Measurements from ENCODE around the gene TAF15. TPM values are rescaled to one million over a fixed set of nuclear protein-coding genes. Genes with fewer than 3 reads are reported as not detected.

TAF15 gene
- total RNA-seq, 2 donors from 2014 or later, result 35.7 to 91.1 TPM

DNA sequence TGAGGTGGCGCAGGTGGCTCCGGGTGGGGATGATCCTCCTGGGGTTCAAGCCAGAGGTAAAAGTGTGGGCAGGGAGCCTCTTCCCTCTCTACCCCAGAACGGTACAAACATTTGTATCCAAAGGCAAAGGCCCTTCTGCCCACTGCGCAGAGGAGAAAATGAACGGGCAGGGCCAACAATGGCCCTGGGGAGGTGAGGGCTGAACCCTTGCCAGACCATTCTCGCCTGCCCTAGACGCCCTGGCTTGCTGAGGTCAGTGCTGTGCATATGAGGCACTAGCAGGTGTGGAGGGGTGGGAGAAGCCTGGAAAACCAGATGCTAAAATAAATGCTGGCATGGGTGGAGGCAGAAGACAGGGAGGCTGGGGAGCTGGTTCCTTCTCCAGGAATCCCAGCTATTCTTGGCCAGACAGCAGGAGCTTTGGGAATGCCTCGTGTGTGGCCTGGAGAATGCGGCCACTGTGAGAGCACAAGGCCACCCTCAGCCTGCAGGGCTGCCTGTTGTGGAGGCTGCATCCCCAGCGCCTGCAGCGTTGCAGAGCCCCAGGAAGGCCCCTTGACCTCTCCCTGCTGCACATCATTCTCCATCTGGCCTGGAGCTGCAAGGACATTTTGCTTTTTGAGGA lies 44.1 kb upstream of the TAF15 start:
- H3K4me3 ChIP-seq, result no peak overlapping the region
- ATAC-seq (ENCODE audit: insufficient number of reproducible peaks, low FRiP score, low read depth), result no peak
- peaks cover 6 to 7% of the 10 kb centered on the region in 2 donors for H3K4me1 ChIP-seq (ENCODE audit: control insufficient read depth in 1 of 2, low read depth in 2 of 2)
- no peaks in the 10 kb centered on the region for H3K9me3 ChIP-seq
- no peaks in the 10 kb centered on the region for H3K27me3 ChIP-seq (replicated peaks; ENCODE audit: insufficient read depth)
- H3K27ac ChIP-seq, result peak overlapping the region in 1 of 2 donors; percentile 2
- DNase-seq (ENCODE audit: low spot score), result no peak
- H3K36me3 ChIP-seq, result no peaks in the 10 kb centered on the region
- TF ChIP-seq, protein P1, sequence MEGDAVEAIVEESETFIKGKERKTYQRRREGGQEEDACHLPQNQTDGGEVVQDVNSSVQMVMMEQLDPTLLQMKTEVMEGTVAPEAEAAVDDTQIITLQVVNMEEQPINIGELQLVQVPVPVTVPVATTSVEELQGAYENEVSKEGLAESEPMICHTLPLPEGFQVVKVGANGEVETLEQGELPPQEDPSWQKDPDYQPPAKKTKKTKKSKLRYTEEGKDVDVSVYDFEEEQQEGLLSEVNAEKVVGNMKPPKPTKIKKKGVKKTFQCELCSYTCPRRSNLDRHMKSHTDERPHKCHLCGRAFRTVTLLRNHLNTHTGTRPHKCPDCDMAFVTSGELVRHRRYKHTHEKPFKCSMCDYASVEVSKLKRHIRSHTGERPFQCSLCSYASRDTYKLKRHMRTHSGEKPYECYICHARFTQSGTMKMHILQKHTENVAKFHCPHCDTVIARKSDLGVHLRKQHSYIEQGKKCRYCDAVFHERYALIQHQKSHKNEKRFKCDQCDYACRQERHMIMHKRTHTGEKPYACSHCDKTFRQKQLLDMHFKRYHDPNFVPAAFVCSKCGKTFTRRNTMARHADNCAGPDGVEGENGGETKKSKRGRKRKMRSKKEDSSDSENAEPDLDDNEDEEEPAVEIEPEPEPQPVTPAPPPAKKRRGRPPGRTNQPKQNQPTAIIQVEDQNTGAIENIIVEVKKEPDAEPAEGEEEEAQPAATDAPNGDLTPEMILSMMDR (IDR thresholded peaks at IDR 0.05), result no peak

DNA sequence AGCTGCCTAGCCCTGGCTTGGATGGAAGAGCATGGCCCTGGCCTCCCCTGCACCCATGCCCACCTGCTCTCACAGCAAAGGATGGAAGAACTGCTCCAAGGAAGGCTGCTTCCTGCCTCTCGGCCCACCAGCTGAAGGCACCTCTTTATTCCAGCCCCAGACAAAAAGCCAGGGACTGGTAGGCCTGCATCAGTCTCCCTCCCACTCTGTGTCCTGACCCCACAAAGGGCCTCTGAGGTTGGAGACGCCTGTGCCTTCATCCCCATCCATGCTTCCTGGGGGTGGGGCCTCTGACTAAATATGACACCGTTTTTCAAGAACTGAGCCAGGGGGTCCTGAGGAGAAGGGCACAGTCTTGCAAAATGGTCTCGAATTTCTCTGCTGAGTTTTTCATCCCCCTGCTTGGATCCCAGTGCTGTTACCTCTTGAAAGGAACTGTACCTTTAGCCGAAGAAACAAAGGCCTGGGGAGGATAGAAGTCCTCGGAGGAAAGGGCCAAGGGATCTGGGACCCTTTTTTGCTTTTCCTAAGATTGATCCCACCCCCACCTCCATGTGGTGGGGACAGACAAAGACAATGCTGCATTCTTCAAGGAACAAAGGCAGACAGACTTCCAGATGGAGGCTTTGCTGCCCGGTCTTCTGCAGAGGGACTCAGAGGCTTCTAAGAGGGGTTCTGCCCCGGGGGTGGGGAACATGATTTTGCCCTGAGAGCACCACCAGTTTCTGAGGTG lies 43.4 kb upstream of the TAF15 start:
- H3K4me1 ChIP-seq (ENCODE audit: control insufficient read depth in 1 of 2, low read depth in 2 of 2), result peaks cover 6 to 7% of the 10 kb centered on the region in 2 donors
- DNase-seq (ENCODE audit: low spot score), result no peak
- no peak overlapping the region for H3K4me3 ChIP-seq
- H3K27me3 ChIP-seq (replicated peaks; ENCODE audit: insufficient read depth), result no peaks in the 10 kb centered on the region
- TF ChIP-seq, protein P1 (IDR thresholded peaks at IDR 0.05), result no peak
- no peaks in the 10 kb centered on the region for H3K9me3 ChIP-seq
- no peaks in the 10 kb centered on the region for H3K36me3 ChIP-seq
- H3K27ac ChIP-seq, result no peak overlapping the region
- ATAC-seq (ENCODE audit: insufficient number of reproducible peaks, low FRiP score, low read depth), result no peak

DNA sequence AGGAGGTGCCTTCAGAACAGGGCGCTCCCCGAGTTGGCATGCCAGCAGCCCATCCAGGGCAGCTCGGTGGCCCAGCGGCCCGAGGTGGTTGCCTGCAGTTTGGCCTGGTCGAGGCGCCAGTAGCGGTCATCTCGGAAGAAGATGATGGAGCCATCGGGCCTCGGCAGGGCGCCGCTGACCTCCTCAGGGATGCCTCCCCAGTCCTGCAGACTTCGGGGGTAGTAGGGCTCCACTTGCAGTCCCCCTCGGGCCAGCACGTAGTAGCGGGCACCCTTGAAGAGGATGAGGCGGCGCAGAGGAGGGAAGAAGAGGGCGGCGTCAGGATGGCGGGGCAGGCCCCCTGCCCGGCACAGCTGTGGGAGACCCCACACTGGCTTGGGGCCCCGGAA lies 42.8 kb upstream of the TAF15 start:
- Histone ChIP-seq H3K4me1 (ENCODE audit: control insufficient read depth in 1 of 2, low read depth in 2 of 2) (peaks cover 6 to 7% of the 10 kb centered on the region in 2 donors), H3K27ac (no peak overlapping the region), H3K4me3 (no peak overlapping the region), H3K36me3 (no peaks in the 10 kb centered on the region), H3K27me3 (replicated peaks; ENCODE audit: insufficient read depth) (no peaks in the 10 kb centered on the region), H3K9me3 (no peaks in the 10 kb centered on the region)
- TF ChIP-seq, protein P1 (IDR thresholded peaks at IDR 0.05), result no peak
- ATAC-seq (ENCODE audit: insufficient number of reproducible peaks, low FRiP score, low read depth), result no peak
- no peak for DNase-seq (ENCODE audit: low spot score)

DNA sequence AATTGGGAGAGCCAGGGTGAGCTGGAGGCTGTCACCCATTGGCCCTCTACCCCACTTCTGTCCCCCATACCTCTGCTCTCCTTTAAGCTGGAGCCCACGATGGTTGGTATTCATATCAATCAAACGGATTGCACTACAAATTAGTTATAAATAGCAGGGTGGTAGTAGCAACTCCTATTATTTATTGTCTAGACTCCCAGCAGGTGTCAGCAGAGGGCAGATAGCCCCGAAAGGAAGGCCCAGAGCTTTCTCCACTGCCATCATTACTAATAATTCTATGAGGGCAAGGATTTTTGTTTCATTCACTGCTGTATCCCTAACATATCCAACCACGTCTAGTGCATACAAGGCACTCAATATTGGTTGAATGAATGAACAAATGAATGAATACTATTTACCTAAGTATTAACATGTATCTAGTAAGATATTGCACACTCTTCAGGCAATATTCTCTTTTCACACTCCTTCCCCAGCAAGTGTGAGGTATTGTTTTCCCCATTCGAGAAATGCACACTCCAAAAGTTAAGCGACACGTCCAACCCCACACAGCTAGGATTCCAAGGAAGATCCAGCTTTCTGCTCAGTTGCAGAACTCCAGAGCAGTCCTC lies 42.3 kb upstream of the TAF15 start:
- Histone ChIP-seq H3K4me3 (no peak overlapping the region), H3K27me3 (replicated peaks; ENCODE audit: insufficient read depth) (no peaks in the 10 kb centered on the region), H3K9me3 (no peaks in the 10 kb centered on the region), H3K4me1 (ENCODE audit: control insufficient read depth in 1 of 2, low read depth in 2 of 2) (peaks cover 6 to 7% of the 10 kb centered on the region in 2 donors), H3K27ac (no peak overlapping the region), H3K36me3 (no peaks in the 10 kb centered on the region)
- DNase-seq (ENCODE audit: low spot score) (no peak), ATAC-seq (ENCODE audit: insufficient number of reproducible peaks, low FRiP score, low read depth) (no peak)
- TF ChIP-seq, protein P1 (IDR thresholded peaks at IDR 0.05), result peak; percentile 59

DNA sequence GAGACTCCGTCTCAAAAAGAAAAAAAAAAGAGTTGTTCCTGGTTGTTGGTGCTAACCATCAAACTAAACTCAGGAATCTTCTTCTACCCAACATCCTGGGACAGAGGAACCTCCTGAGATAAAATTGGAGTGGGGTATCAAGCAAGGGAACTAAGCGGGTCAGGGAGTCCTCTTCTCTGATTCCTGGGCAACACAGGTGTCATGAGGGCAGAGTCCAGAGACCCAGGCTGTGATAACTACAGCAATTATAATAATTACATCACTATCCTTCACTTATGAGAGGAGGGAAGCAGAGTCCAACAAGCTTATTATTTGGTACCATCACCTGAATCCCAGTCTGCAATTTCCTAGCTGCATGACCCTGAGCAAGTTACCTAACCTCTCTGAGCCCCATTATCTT lies 40.5 kb upstream of the TAF15 start:
- TF ChIP-seq, protein P1 (IDR thresholded peaks at IDR 0.05), result no peak
- no peak overlapping the region for H3K27ac ChIP-seq
- ATAC-seq (ENCODE audit: insufficient number of reproducible peaks, low FRiP score, low read depth), result no peak
- no peak for DNase-seq (ENCODE audit: low spot score)
- peaks cover 7 to 15% of the 10 kb centered on the region in 2 donors for H3K4me1 ChIP-seq (ENCODE audit: control insufficient read depth in 1 of 2, low read depth in 2 of 2)
- H3K36me3 ChIP-seq, result no peaks in the 10 kb centered on the region
- no peaks in the 10 kb centered on the region for H3K27me3 ChIP-seq (replicated peaks; ENCODE audit: insufficient read depth)
- H3K9me3 ChIP-seq, result no peaks in the 10 kb centered on the region
- no peak overlapping the region for H3K4me3 ChIP-seq

All from thoracic aorta (tissue), 2 donors.